HG03139 (cell line): ENCODE measurements around the gene MAMDC2.
A peak's percentile ranks its signal among the peaks of the same experiment; 100 is the strongest.

Source experiments
- ATAC-seq: cut with Tn5 transposase; IDR thresholded peaks from one replicate; pipeline ENCODE4 v1.9.1; 2021; ENCODE audit not compliant: unreplicated experiment

The MAMDC2 gene

DNA sequence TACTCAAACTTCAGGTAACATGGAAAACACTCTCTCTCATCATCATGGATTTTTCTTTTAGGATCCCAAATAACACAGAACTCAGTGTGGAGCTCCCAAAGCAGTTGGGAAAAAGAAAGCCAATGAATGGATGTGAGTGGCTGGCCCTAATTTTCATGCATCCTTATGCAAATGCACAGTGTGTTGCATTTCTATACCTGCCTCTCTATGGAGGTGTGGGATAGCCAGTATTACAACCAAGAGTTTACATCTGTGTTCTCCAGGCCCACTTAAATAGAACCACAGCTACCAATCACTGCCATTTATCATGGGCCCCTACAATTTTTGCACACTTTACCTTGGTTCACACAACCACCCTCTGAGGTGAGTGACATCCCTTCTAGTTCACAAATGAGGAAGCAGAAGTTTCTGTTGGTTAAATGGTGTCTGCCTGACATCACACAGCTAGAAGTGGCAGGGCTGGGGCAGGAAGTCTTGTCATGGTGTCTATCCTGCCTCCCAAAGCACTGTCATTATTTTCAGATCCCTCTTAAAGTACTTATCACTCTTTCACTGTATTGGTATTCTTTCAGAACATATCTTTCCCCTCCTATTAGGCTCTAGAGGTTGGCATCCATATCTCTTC, 17.3 kb downstream of the MAMDC2 start:
- peak; percentile 98 for ATAC-seq

DNA sequence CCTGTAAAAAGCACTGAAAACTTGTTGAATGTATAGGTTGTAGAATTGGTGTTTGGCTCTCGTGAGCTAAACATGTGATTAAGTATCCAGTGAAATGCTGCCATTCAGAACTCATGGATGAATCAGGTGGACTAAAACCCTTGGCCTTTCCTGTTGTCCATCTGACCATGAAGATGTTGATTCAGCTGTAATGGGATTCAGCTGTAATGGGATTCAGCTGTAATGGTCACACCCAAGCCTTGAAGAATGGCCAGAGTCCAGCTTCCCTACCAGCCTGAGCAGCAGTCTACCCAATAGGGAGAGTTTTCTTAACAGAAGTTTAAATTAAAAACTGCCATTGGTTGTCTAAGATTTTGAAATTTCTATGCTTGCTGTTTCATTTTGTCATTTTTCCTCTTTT, 18.1 kb downstream of the MAMDC2 start:
- no peak for ATAC-seq

DNA sequence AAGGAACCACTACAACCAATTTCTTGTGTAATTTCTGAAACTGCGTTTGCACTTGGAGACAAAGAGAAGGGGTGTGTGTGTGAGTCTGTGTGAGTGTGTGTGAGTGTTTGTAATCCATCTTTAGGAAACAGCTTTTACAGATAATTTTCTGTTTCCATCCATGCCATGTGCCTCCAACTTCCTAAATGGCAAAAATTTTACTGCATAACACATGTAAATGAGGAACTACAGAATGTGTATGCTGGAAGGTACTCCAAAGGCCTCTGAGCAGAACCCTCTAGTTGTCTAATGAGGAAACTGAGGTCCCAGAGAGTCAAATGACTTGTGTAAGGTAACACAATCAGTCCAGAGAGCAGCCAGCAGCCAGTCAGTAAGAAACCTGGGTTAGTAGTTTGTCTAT, 20.8 kb downstream of the MAMDC2 start:
- no peak for ATAC-seq

DNA sequence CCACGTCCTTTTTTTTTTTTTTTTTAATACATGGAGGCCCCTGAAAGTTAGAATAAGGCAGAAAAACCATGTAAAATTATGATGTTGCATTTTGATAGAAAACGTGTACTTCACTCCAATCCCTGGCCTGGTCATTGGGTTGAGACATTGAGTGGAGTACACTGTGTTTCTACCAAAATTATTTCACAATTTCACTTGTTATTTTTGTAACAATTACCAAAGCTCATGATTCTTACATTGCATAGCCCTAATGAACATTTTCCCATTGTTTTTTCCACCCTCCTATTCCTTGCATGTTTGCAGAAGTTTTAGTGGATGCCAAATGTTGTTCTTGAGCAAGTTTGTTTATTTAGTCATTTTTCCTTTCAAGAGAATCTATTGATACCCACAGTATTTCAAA, 21.9 kb downstream of the MAMDC2 start:
- ATAC-seq, result no peak

DNA sequence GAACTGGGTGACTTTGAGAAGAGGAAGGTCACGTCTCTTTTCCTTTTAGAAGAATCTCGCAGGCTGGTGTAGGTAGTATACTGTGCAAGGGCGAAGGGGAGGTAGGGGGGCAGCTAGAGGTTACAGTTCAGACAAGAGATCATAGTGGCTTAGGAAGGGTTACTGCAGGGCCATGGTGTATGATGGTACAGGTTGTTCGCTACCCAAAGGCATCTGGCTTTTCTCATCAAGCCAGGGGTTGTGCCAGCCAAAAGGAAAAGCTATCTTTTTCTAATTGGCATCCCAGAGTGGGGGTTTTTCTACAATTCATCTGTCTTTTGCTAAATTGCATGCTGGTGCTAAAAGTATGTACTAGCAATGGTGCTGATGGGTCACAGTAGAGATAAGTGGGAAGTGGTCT, 22.8 kb downstream of the MAMDC2 start:
- no peak for ATAC-seq

DNA sequence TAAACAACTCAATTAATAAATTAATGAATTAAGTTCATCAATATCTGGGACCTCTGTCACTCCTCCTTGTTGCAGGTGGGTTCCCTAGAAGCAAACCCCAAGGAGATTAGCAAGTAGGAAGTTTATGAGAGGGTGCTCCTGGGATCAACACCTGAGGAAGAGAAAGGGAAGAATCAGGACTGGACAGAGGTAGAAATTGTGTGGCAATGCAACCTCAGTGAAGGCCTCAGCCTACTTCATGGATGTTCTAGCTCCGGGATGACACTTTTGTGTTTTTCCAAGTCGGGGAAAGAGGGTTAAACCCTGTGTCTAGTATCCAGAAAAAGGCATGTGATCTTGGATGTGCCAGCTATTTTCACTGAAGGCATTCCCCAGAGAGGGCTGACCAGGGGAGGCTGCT, 23.2 kb downstream of the MAMDC2 start:
- ATAC-seq, result no peak

DNA sequence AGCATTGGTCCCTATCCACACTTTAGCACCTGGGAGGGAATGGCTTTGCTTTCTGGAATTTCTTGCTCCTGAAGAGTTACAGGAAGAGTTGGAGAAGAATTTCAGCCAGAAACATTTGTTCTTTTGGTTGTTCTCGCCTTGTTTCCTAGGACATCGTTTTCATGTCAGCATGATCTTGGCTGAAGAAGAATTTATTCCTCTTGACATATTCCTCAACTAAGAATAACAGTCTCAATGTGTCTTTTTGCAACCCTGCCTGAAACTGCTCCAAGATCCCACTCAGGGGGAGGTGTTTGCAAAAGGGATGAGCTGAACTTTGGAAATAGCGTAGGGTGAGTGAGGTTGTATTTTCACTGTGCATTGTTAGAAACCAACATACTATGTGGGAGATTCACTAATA, 26.1 kb downstream of the MAMDC2 start:
- ATAC-seq, result no peak

DNA sequence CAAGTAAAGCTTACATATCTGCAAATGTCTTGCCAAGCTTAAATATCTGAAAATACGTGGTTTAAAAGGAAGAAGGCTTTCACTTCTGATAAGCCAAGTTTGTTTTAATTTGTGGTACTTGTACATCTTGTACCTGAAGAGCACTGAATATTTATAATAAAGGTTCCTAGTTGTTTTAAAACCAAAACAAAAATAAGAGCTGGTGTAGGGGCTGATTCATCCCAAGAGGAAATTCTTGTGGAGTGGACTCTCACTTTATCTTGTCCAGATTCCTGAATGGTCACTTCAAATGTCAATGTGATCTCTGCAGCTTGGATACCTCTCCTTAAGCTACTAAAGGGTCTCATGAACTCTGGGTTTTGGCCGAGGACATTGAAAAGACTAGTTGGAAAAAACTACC, 29.5 kb downstream of the MAMDC2 start:
- ATAC-seq, result no peak

DNA sequence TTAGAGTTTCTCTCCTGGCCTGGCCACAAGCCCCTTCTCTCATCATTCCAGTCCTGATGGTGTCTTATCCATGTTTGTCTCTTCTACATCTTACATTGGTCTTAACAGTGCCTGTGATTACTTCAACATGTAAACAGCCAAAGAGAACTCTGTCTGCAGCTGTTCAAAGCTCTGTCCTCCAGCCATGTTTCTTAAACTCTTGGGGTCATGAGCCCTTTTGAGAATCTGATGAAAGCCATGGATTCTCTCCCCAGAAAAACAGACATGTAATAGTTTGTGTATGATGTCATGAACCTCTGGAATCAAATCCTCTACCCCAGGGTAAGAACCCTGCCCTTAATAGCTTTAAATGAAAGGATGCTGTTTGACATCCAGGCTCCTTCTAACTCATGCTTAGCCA, 30.1 kb downstream of the MAMDC2 start:
- no peak for ATAC-seq

DNA sequence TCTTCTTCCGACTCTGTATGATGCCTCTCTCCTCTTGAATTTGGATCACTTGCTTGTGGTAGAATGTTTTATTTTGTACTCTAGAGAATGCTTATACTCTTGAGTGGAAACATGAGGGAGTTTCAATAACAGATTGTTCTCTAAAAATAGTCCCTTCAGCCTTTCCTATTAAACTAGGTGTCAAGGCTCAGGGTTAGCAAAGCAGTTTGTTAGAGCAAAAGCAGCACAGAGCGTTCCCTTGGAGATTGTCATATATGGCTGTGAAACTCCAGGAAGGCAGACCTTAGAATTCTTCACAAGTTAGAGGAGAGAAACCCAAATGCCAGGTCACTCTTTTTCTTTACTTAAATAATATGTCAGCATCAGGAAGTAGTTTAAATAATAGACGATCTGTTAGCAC, 33.0 kb downstream of the MAMDC2 start:
- no peak for ATAC-seq

DNA sequence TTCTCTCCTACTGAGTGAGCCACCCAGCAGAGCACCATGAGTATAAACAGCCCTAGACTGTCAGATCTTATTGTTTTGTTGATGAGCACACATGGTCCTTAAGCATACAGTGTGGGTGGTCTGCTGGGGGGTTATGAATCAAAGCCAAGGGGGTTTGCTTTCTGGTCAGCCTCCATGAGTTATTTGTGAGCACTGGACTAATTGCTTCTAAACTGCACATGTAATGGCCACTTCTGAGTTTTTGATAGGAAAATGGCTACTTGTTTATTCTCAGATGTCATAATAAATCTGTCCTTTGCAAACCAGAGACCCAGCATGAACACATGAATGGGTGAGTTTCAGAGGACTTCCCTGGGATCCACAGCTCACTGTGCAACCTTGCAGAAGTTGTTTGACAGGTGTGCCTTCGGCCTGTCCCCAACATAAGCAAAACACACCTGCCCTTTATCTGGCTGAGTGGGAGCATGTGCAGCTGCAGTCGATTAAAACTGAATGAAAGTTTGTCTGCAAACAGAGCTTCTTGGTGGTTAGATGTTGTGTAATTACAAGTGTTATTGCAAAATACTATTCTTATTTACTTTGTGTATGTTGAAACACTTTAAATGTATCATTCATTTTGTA, 35.9 kb downstream of the MAMDC2 start:
- ATAC-seq, result no peak

DNA sequence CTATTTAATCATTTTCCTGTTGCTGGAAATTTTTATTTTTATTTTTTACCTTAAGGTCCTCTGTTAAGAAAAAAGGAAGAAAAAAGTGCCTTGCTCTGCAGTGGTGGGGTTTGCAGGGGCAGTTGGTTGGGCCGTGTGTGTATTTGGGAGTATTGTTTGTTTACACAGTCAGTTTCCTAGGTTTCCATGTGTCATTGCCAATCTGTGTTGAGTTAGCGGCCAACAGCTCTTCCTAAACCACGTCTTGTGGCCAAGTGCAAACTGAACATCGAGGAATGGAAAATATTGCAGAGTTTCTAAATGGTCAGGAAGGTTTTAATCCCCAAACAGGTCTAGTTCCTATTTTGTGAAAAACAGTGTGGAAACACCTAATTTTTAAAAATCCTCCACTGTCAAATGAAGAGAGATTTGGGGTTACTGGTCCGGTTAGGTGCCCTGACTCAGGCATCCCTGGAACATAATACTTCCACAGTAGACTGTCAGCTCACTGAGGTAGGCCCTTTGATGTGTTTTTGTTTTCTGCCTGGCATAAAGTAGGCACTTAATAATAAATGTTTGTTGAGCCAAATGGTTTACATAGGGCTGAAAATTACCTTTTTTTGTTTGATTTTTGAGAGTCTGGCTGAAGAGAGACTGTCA, 37.0 kb downstream of the MAMDC2 start:
- ATAC-seq, result no peak

DNA sequence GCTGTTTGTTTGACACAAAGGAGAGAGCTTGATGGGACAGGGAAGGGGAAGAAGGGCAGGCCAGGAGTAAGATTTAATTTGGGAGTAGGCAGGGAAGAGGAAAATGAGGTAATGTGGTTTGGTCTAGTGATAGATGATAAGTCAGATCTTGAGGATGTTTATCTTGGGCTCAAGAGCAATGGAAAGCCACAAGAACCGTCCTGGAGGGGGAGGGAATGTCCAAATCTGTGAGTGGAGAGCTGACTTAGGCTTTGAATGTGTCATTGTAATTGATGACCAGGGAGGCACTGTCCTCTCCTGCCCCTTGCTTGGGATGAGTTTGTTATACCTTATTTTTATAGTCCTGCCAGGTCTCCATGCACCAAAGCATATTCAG, 37.5 kb downstream of the MAMDC2 start:
- ATAC-seq, result no peak

DNA sequence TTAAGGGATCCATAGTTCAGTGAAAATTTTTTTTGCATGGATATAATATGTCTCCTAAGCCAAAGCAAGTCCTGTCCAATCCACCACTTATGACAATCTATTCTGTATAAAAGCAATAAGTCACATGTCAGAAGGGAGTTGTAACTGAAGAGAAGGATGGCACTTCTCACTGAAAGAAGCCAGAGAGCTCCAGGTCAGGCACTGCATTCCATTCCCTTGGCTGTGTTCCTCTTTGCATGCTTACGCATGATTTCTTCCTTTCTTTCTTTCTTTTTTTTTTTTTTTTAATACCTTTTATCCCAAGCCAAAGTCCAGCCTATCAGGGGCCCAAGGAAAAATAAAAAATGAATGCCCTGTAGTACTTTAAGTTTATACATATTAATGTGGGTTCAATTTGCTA, 39.8 kb downstream of the MAMDC2 start:
- no peak for ATAC-seq

DNA sequence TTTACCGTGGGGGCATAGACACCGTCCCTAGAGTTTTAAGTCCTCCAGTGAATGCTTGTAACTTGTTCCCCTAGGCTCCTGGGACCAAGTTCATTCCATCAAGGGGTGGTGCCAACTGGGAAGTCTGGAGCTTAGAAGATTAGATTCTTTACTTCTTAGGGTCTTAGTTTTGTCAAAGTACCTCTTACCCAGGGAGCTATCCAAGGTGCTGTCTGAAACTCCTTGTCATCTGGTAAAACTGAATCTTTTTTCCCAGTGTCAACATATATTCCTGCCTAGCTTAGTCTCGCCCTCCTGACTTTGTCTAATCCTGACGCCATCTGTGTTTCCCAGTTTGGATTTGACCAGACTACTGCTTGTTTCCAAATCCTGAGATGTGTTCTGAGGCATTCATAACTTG, 41.6 kb downstream of the MAMDC2 start:
- no peak for ATAC-seq

DNA sequence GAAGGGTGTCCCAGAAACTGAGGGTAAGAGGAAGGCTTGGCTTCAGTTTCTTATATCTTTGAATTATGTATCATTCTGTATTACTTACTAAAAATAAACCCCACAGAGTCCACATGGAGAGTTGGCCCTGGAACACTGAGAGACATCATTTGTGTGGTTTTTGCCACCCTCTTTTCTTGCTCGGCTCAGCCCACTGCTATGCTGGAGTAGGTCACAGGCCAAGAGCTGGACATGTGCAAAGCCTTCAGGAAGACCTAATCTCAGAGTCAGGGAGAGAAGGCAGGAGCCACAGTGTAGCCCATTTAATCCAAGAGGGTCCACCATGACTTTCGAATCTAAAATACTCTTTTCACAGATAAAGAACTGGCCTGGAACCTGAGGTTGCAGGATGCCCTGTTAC, 47.5 kb downstream of the MAMDC2 start:
- ATAC-seq, result no peak

DNA sequence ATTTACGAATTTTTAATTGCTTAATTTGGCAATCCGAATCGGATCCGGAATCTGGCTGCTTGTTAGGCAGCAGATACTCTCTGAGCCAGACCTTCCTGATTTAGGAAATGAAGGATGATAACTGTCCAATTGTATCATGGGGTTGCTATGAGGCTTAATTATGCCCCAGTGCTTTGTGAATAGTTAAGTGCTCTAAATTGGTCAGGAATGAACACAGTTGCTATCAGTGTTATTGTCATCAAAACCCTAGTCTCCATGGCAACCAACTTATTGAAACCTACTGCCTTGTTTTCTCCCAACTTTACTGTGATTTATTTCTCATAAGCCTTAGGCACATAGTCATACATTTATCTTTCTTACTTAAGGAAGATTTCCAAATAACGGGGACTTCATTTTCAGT, 47.9 kb downstream of the MAMDC2 start:
- ATAC-seq, result no peak

DNA sequence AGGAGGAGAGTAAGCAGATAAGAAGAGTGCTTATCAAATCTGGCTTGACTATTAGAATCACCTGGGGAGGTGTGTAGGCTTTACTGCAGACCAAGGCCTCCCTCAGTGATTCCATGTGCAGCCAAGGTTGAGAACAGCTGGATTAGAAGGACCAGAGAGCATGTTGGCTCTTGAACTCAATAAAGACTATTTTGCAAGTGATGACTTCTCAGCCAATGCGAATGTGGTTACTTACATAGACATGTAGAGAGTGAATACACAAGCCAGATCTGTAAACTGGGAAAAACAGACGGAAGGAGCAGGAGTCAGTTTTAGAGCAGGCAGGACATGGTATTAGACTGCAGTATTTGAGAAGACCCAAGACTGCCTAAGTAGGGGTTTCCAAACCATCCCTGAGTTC, 48.5 kb downstream of the MAMDC2 start:
- ATAC-seq, result no peak

DNA sequence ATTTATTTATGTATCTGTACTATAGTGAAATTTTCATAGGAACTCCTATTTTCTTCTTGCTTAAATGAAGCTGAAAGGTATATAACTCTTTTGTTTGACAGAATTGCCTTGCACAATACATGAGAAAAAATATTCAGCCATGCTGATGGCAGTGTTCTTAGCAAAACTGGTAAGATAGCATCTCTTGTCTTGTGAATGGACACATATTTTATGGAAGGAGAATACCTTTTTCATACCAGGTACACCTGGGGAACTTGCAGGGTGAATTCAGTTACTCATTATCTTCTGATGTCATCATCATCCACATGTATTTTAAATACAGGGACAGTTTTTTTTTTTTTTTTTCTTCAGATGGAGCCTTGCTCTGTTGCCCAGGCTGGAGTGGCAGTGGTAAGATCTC, 49.4 kb downstream of the MAMDC2 start:
- no peak for ATAC-seq

DNA sequence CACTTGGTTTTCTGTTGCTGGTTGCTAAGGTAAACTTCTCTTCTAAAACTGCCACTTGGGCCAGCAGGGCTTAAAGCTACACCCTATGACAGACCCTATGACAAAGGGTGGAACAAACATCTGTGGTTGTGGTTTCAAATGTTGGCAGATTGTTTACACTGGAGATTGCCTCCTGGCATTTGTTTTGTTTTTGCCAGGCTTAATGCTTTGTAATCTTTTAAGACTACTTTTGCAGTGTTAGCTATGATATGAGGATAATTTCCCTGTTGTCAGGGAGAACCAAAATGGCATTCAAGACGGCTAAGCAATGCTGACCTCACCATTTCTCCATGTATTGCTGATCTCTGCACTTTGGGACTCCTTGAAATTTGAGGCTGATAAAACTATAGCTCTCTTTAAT, 50.3 kb downstream of the MAMDC2 start:
- ATAC-seq, result no peak

DNA sequence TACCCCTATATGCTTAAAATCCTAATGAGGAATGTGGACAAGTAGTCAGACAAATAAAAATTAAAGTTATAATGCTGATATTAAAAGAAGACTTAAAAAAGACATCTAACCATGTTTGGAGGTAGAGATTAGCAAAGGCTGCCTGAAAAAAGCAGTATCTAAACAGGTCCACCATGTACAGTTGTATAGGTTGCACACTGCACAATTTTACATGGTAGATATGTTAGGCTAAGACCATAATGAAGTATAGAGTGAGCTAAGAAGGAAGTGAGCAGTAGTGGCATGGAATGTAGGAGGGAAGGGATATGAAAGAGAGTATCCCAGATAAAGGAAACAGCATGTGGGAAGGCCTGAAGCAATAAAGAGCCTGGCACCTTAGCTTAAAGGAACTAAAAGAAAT, 51.1 kb downstream of the MAMDC2 start:
- no peak for ATAC-seq

DNA sequence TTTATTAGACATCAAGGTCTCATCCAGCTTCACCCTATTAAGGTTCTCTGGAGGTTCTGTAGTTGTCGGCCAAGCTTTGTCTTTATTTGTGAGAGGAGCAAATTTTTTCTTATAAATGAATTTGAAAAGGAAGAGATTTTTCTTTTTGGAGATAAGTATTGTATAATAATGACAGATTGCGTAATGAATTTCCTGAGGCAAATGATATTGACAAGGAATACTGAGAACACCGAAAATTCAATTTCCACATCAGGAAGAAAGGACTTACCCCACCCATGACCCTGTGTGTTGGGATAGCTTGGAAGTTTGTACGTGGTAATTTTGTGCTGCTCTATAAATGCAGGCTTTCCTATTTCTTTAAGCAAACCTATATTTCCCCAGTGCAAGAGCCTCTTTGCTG, 53.5 kb downstream of the MAMDC2 start:
- no peak for ATAC-seq

DNA sequence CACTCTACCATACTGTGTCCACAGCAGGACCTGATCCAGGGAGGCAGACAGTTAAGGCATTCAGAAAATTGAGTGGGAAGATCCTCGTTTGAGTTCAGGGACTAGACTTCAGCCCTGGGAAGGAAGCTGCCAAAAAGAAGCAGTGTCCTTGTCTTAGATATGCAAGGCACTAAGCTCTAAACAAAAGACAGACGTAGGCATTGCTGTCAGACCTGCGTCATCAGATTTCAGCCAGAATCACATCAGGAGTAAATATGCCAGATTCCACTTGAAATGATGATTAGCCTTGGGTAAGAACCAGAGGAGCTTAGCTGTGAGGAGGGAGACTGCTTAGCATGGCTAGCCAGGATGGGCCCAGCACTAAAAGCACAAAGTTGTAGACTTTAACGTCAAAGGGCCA, 56.7 kb downstream of the MAMDC2 start:
- no peak for ATAC-seq
